22Rv1 (cell line): ENCODE results near the gene DBN1.

Source experiments
- H3K27ac ChIP-seq: fragments of 450-650 bp; 2 replicates; pipeline ENCODE4 v1.5.1; 2017
- ZFX ChIP-seq: fragments of 450-650 bp; IDR thresholded peaks from 2 replicates; pipeline ENCODE4 v1.6.1; 2017; ENCODE audit warnings: antibody characterized with exemption, borderline replicate concordance
- TF ChIP-seq, protein P1 (sequence below): fragments of 450-650 bp; IDR thresholded peaks from 2 replicates; pipeline ENCODE4 v1.5.1; 2017; ENCODE audit warnings: mild to moderate bottlenecking

The DBN1 gene

GRCh38 chr5:177432839-177433657, 40.4 kb downstream of the DBN1 start:
- TF ChIP-seq, protein P1, sequence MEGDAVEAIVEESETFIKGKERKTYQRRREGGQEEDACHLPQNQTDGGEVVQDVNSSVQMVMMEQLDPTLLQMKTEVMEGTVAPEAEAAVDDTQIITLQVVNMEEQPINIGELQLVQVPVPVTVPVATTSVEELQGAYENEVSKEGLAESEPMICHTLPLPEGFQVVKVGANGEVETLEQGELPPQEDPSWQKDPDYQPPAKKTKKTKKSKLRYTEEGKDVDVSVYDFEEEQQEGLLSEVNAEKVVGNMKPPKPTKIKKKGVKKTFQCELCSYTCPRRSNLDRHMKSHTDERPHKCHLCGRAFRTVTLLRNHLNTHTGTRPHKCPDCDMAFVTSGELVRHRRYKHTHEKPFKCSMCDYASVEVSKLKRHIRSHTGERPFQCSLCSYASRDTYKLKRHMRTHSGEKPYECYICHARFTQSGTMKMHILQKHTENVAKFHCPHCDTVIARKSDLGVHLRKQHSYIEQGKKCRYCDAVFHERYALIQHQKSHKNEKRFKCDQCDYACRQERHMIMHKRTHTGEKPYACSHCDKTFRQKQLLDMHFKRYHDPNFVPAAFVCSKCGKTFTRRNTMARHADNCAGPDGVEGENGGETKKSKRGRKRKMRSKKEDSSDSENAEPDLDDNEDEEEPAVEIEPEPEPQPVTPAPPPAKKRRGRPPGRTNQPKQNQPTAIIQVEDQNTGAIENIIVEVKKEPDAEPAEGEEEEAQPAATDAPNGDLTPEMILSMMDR: no peak
- no peak for TF ChIP-seq ZFX
- H3K27ac ChIP-seq: no peak overlapping the region

- no peak overlapping the region for H3K27ac ChIP-seq
- TF ChIP-seq, protein P1: no peak
- no peak for TF ChIP-seq ZFX
These were observed 41.1 kb downstream of the DBN1 start for GRCh38 chr5:177432143-177432838.

DNA sequence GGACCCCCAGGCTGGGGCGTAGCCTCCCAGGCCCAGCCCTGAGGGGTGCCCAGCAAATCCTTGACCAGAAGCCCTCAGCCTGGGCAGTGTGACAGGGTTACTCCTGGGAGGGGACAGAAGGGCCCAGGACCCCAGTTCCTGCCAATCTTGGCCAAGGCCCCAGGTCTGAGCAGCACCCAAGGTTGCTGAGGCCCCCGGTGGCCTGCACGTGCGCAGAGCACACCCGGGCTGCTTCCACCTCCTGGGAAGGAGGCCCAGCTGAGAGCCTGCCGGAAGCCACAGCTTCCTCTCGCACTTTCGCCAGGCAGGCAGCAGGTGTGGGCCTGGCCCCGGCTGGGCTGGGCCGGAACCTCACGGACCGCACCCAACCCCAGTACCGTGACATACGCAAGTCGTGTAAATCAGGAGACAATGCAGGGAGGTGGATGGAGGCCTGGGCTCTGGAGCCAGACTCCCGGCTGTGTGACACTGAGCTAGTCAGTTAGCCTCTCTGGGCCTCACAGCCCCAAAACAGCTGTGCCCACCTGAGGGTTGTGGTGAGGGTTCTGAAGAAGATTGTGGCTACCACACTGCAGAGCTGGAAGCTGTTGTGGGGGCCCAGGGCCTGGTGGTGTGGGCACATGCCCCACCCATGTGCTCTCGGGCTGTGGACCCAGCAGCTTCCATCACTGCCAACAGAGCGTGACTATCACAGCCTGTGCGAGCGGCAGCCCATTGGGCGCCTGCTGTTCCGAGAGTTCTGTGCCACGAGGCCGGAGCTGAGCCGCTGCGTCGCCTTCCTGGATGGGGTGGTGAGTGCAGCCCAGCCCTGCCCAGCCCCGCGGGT, 41.9 kb downstream of the DBN1 start:
- no peak overlapping the region for H3K27ac ChIP-seq
- no peak for TF ChIP-seq ZFX
- TF ChIP-seq, protein P1: no peak

- TF ChIP-seq, protein P1: no peak
- no peak for TF ChIP-seq ZFX
- no peak overlapping the region for H3K27ac ChIP-seq
These were observed 42.5 kb downstream of the DBN1 start for GRCh38 chr5:177430972-177431316.

- no peak for TF ChIP-seq ZFX
- TF ChIP-seq, protein P1: no peak
- H3K27ac ChIP-seq: no peak overlapping the region
These were observed 43.1 kb downstream of the DBN1 start for GRCh38 chr5:177430140-177430951.

GRCh38 chr5:177429248-177430040, 44.0 kb downstream of the DBN1 start:
- no peak for TF ChIP-seq ZFX
- TF ChIP-seq, protein P1: no peak
- H3K27ac ChIP-seq: no peak overlapping the region
